HEK293 (cell line): ENCODE measurements around the gene FAM217A.

Experiments
- CTCF ChIP-seq: fragments of 450-650 bp; formaldehyde crosslinking; IDR thresholded peaks from 2 replicates; pipeline ENCODE4 v1.5.1; 2016; ENCODE audit warnings: missing biosample characterization, missing genetic modification characterization
- FEZF1 ChIP-seq: fragments of 450-650 bp; formaldehyde crosslinking; IDR thresholded peaks from 2 replicates; pipeline ENCODE4 v1.5.1; 2016; ENCODE audit warnings: missing biosample characterization, missing genetic modification characterization
- GLI2 ChIP-seq: fragments of 450-650 bp; formaldehyde crosslinking; IDR thresholded peaks from 2 replicates; pipeline ENCODE4; 2017; ENCODE audit warnings: missing biosample characterization, missing genetic modification characterization, low read depth, borderline replicate concordance
- IKZF3 ChIP-seq: fragments of 450-650 bp; IDR thresholded peaks from 2 replicates; pipeline ENCODE4 v1.5.0; 2018; ENCODE audit warnings: missing biosample characterization, mild to moderate bottlenecking, missing genetic modification characterization, moderate library complexity
- KLF10 ChIP-seq: fragments of 450-650 bp; IDR thresholded peaks from 2 replicates; pipeline ENCODE4 v1.5.1; 2018; ENCODE audit warnings: missing biosample characterization, mild to moderate bottlenecking, missing genetic modification characterization
- REPIN1 ChIP-seq: fragments of 450-650 bp; formaldehyde crosslinking; IDR thresholded peaks from 2 replicates; pipeline ENCODE4 v1.5.1; 2017; ENCODE audit warnings: missing biosample characterization, missing genetic modification characterization, low read depth
- SCRT1 ChIP-seq: fragments of 450-650 bp; formaldehyde crosslinking; IDR thresholded peaks from 2 replicates; pipeline ENCODE4 v1.5.1; 2016; ENCODE audit warnings: missing biosample characterization, missing genetic modification characterization, borderline replicate concordance
- SCRT2 ChIP-seq: fragments of 450-650 bp; formaldehyde crosslinking; IDR thresholded peaks from 2 replicates; pipeline ENCODE4 v1.5.1; 2016; ENCODE audit warnings: missing biosample characterization, missing genetic modification characterization
- ZBTB17 ChIP-seq: fragments of 450-650 bp; formaldehyde crosslinking; IDR thresholded peaks from 2 replicates; pipeline ENCODE4 v1.5.1; 2016; ENCODE audit warnings: missing biosample characterization, missing genetic modification characterization
- ZBTB6 ChIP-seq: fragments of 450-650 bp; formaldehyde crosslinking; IDR thresholded peaks from 2 replicates; pipeline ENCODE4 v1.5.1; 2017; ENCODE audit warnings: missing biosample characterization, missing genetic modification characterization
- ZBTB8A ChIP-seq: fragments of 450-650 bp; formaldehyde crosslinking; IDR thresholded peaks from 2 replicates; pipeline ENCODE4 v1.5.1; 2016; ENCODE audit warnings: missing biosample characterization, missing genetic modification characterization
- ZNF140 ChIP-seq: fragments of 450-650 bp; formaldehyde crosslinking; IDR thresholded peaks from 2 replicates; pipeline ENCODE4 v1.5.1; 2016; ENCODE audit warnings: missing biosample characterization, missing genetic modification characterization
- ZNF148 ChIP-seq: fragments of 450-650 bp; formaldehyde crosslinking; IDR thresholded peaks from 2 replicates; pipeline ENCODE4 v1.5.0; 2017; ENCODE audit warnings: missing biosample characterization, missing genetic modification characterization, borderline replicate concordance
- ZNF157 ChIP-seq: fragments of 450-650 bp; formaldehyde crosslinking; IDR thresholded peaks from 2 replicates; pipeline ENCODE4 v1.5.1; 2016; ENCODE audit warnings: missing biosample characterization, missing genetic modification characterization
- ZNF202 ChIP-seq: fragments of 450-650 bp; formaldehyde crosslinking; IDR thresholded peaks from 2 replicates; pipeline ENCODE4 v1.5.1; 2016; ENCODE audit warnings: missing biosample characterization, missing genetic modification characterization, borderline replicate concordance
- ZNF221 ChIP-seq: fragments of 450-650 bp; formaldehyde crosslinking; IDR thresholded peaks from 2 replicates; pipeline ENCODE4 v1.5.1; 2017; ENCODE audit warnings: missing biosample characterization, missing genetic modification characterization, borderline replicate concordance
- ZNF239 ChIP-seq: fragments of 450-650 bp; formaldehyde crosslinking; IDR thresholded peaks from 2 replicates; pipeline ENCODE4 v1.5.1; 2016; ENCODE audit warnings: missing biosample characterization, missing genetic modification characterization
- ZNF488 ChIP-seq: fragments of 450-650 bp; formaldehyde crosslinking; IDR thresholded peaks from 2 replicates; pipeline ENCODE4 v1.5.1; 2016; ENCODE audit warnings: missing biosample characterization, missing genetic modification characterization
- ZNF549 ChIP-seq: fragments of 450-650 bp; IDR thresholded peaks from 2 replicates; pipeline ENCODE4 v1.5.1; 2018; ENCODE audit warnings: missing biosample characterization, missing genetic modification characterization, mild to moderate bottlenecking, inconsistent platforms, moderate library complexity
- ZNF558 ChIP-seq: fragments of 450-650 bp; formaldehyde crosslinking; IDR thresholded peaks from 2 replicates; pipeline ENCODE4 v1.5.1; 2016; ENCODE audit warnings: missing biosample characterization, missing genetic modification characterization
- ZNF560 ChIP-seq: fragments of 450-650 bp; formaldehyde crosslinking; IDR thresholded peaks from 2 replicates; pipeline ENCODE4 v1.5.1; 2017; ENCODE audit warnings: missing biosample characterization, missing genetic modification characterization, borderline replicate concordance
- ZNF596 ChIP-seq: fragments of 450-650 bp; IDR thresholded peaks from 2 replicates; pipeline ENCODE4 v1.5.0; 2018; ENCODE audit warnings: missing biosample characterization, mild to moderate bottlenecking, missing genetic modification characterization, moderate library complexity
- ZNF660 ChIP-seq: fragments of 450-650 bp; IDR thresholded peaks from 2 replicates; pipeline ENCODE4 v1.5.1; 2018; ENCODE audit warnings: missing biosample characterization, mild to moderate bottlenecking, missing genetic modification characterization
- ZNF670 ChIP-seq: fragments of 450-650 bp; formaldehyde crosslinking; IDR thresholded peaks from 2 replicates; pipeline ENCODE4 v1.5.1; 2016; ENCODE audit warnings: missing biosample characterization, missing genetic modification characterization, low read depth
- ZNF692 ChIP-seq: fragments of 450-650 bp; formaldehyde crosslinking; IDR thresholded peaks from 2 replicates; pipeline ENCODE4 v1.5.1; 2016; ENCODE audit warnings: missing biosample characterization, missing genetic modification characterization
- ZNF837 ChIP-seq: fragments of 450-650 bp; formaldehyde crosslinking; IDR thresholded peaks from 2 replicates; pipeline ENCODE4 v1.5.1; 2016; ENCODE audit warnings: missing biosample characterization, missing genetic modification characterization
- ZXDB ChIP-seq: fragments of 450-650 bp; formaldehyde crosslinking; IDR thresholded peaks from 2 replicates; pipeline ENCODE4 v1.5.1; 2016; ENCODE audit warnings: missing biosample characterization, missing genetic modification characterization

Gene FAM217A

GRCh38 chr6:4074478-4075235 lies 4.3 kb downstream of the FAM217A start (continued):
- TF ChIP-seq SCRT1 (0 out of 2 replicates have a peak, but pooled peaks have one; percentile 33), ZNF140 (tag by site-specific recombination) (no peak), ZNF148 (no peak), ZNF692 (no peak), CTCF (tag by site-specific recombination) (no peak), KLF10 (tag by site-specific recombination) (0 out of 2 replicates have a peak, but pooled peaks have one; percentile 13), ZNF596 (tag by site-specific recombination) (0 out of 2 replicates have a peak, but pooled peaks have one; percentile 7), ZXDB (peak; percentile 44; the same call in 1 of the 2 replicates), ZNF202 (tag by site-specific recombination) (no peak), ZNF558 (tag by site-specific recombination) (no peak), GLI2 (tag by site-specific recombination) (no peak), ZBTB6 (tag by site-specific recombination) (no peak), SCRT2 (tag by site-specific recombination) (peak; percentile 56), ZNF488 (no peak), ZNF837 (tag by site-specific recombination) (no peak), ZNF239 (tag by site-specific recombination) (no peak), ZNF660 (tag by site-specific recombination) (no peak), ZNF157 (tag by site-specific recombination) (no peak), ZBTB17 (tag by site-specific recombination) (no peak), FEZF1 (peak; percentile 40; the same call in 1 of the 2 replicates), IKZF3 (tag by site-specific recombination) (no peak), ZBTB8A (tag by site-specific recombination) (no peak), ZNF549 (tag by site-specific recombination) (no peak), REPIN1 (no peak), ZNF221 (tag by site-specific recombination) (no peak), ZNF560 (no peak), ZNF670 (tag by site-specific recombination) (no peak)
